HepG2 (cell line): ENCODE data around the gene CD40. TPM values are rescaled to one million over a fixed set of nuclear protein-coding genes. Genes with fewer than 3 reads are reported as not detected.

Experiments used
- HNRNPL ChIP-seq: fragments of 200-400 bp; formaldehyde crosslinking; IDR thresholded peaks from 2 replicates; pipeline ENCODE4 v1.6.1; 2017; ENCODE audit warnings: mild to moderate bottlenecking, low read depth, low read length
- MATR3 ChIP-seq: sonication (generic); formaldehyde crosslinking; IDR thresholded peaks from 2 replicates; pipeline ENCODE4 v1.4.0; 2020; ENCODE audit warnings: missing genetic modification reagents
- MXD4 ChIP-seq: IDR thresholded peaks from 2 replicates; pipeline ENCODE4 v1.6.1; 2016; ENCODE audit warnings: mild to moderate bottlenecking, missing biosample characterization, missing genetic modification reagents
- NKX3-1 ChIP-seq: sonication (generic); formaldehyde crosslinking; IDR thresholded peaks from 2 replicates; pipeline ENCODE4 v1.5.0; 2020; ENCODE audit warnings: missing genetic modification reagents
- PAX8 ChIP-seq: sonication (generic); formaldehyde crosslinking; IDR thresholded peaks from 2 replicates; pipeline ENCODE4 v1.8.0; 2022; ENCODE audit warnings: mild to moderate bottlenecking, missing genetic modification reagents, borderline replicate concordance
- REL ChIP-seq: sonication (generic); formaldehyde crosslinking; conservative IDR thresholded peaks from 2 replicates; pipeline ENCODE4 v1.8.0; 2022; ENCODE audit warnings: mild to moderate bottlenecking, missing genetic modification reagents, moderate library complexity
- SIN3B ChIP-seq: fragments of 150-350 bp; IDR thresholded peaks from 2 replicates; pipeline ENCODE4 v1.6.1; 2014; ENCODE audit warnings: low read length
- ZMYM2 ChIP-seq: sonication (generic); formaldehyde crosslinking; IDR thresholded peaks from 2 replicates; pipeline ENCODE4 v1.8.0; 2022; ENCODE audit warnings: mild to moderate bottlenecking, missing genetic modification reagents
- ZNF124 ChIP-seq: sonication (generic); formaldehyde crosslinking; IDR thresholded peaks from 2 replicates; pipeline ENCODE4 v1.4.0; 2020; ENCODE audit warnings: missing genetic modification reagents
- ZNF563 ChIP-seq: sonication (generic); formaldehyde crosslinking; IDR thresholded peaks from 2 replicates; pipeline ENCODE4 v1.8.0; 2022; ENCODE audit warnings: mild to moderate bottlenecking, moderate library complexity, missing genetic modification reagents
- ZNF660 ChIP-seq: sonication (generic); formaldehyde crosslinking; IDR thresholded peaks from 2 replicates; pipeline ENCODE4 v1.5.1; 2020; ENCODE audit warnings: mild to moderate bottlenecking, low read depth, missing genetic modification reagents, borderline replicate concordance
- ZNF841 ChIP-seq: sonication (generic); formaldehyde crosslinking; IDR thresholded peaks from 2 replicates; pipeline ENCODE4 v1.8.1; 2023; ENCODE audit warnings: missing genetic modification reagents, borderline replicate concordance
- polyA plus RNA-seq, 8 experiments: library from polyadenylated mRNA; depleted of rRNA in 3 of 8; stranded (reverse) in 7 of 8; unstranded in 1 of 8; fragments of >200 nt; fragmentation: Illumina TruSeq in 4 of 8; extraction: Trizol in 4 of 8; gene quantifications; 2 replicates each; pipeline versions ENCODE4 v1.2.1 to v1.2.3, GENCODE V29; 2011 to 2016; ENCODE audit warnings: low read depth in 4 of 8, missing spikeins in 1 of 8, mixed read lengths in 1 of 8; ENCODE audit not compliant: insufficient read depth in 1 of 8
- total RNA-seq, 5 experiments: library from RNA; depleted of rRNA; stranded (reverse); fragments of >200 nt; fragmentation: Illumina TruSeq; extraction: Trizol; gene quantifications; 2 replicates each; pipeline ENCODE4 v1.2.3, GENCODE V29; 2016; ENCODE audit warnings: low read depth in 1 of 5
- TF ChIP-seq, protein P1 (sequence below): sonication (generic); formaldehyde crosslinking; IDR thresholded peaks from 2 replicates; pipeline ENCODE4 v1.4.0; 2020; ENCODE audit warnings: missing genetic modification reagents
- TF ChIP-seq, protein P2 (sequence below): sonication (generic); formaldehyde crosslinking; IDR thresholded peaks from 2 replicates; pipeline ENCODE4 v1.4.0; 2020; ENCODE audit warnings: missing genetic modification reagents, borderline replicate concordance
- TF ChIP-seq, protein P3 (sequence below): sonication (generic); formaldehyde crosslinking; IDR thresholded peaks from 2 replicates; pipeline ENCODE4 v1.4.0; 2020; ENCODE audit warnings: mild to moderate bottlenecking, missing genetic modification reagents
- TF ChIP-seq, protein P4 (sequence below): sonication (generic); formaldehyde crosslinking; IDR thresholded peaks from 2 replicates; pipeline ENCODE4 v1.8.1; 2023; ENCODE audit warnings: missing genetic modification reagents, inconsistent platforms, borderline replicate concordance
- TF ChIP-seq, protein P5 (sequence below): sonication (generic); formaldehyde crosslinking; IDR thresholded peaks from 2 replicates; pipeline ENCODE4 v1.8.1; 2023; ENCODE audit warnings: mild to moderate bottlenecking, missing genetic modification reagents

Gene CD40
- total and polyA plus RNA-seq, 2 of the 13 experiments (the other 11 are each of a cell fraction or from before 2014, with no cell fraction given): 4.6 to 13.4 TPM

DNA sequence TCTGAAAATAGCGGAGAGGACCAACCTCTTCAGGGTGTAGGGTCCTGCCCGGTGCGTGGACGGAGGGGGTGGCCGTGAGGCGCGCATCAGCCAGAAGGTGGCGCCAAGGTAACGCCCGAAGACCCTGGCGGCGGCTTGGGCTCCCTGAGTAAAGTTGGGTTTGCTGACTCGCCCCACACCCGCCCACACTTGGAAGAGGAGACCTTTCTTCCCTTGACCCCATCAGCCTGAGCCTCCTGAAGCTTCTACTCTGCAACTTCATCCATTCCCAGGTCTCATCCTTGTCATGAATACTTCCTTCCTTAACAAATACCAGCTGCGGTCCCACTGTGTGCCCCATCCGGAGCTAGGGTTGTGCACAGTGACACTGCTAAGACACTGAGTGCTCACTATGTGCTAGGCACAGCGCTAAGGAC is 14.6 kb downstream of the CD40 start (continued):
- TF ChIP-seq, protein P1, sequence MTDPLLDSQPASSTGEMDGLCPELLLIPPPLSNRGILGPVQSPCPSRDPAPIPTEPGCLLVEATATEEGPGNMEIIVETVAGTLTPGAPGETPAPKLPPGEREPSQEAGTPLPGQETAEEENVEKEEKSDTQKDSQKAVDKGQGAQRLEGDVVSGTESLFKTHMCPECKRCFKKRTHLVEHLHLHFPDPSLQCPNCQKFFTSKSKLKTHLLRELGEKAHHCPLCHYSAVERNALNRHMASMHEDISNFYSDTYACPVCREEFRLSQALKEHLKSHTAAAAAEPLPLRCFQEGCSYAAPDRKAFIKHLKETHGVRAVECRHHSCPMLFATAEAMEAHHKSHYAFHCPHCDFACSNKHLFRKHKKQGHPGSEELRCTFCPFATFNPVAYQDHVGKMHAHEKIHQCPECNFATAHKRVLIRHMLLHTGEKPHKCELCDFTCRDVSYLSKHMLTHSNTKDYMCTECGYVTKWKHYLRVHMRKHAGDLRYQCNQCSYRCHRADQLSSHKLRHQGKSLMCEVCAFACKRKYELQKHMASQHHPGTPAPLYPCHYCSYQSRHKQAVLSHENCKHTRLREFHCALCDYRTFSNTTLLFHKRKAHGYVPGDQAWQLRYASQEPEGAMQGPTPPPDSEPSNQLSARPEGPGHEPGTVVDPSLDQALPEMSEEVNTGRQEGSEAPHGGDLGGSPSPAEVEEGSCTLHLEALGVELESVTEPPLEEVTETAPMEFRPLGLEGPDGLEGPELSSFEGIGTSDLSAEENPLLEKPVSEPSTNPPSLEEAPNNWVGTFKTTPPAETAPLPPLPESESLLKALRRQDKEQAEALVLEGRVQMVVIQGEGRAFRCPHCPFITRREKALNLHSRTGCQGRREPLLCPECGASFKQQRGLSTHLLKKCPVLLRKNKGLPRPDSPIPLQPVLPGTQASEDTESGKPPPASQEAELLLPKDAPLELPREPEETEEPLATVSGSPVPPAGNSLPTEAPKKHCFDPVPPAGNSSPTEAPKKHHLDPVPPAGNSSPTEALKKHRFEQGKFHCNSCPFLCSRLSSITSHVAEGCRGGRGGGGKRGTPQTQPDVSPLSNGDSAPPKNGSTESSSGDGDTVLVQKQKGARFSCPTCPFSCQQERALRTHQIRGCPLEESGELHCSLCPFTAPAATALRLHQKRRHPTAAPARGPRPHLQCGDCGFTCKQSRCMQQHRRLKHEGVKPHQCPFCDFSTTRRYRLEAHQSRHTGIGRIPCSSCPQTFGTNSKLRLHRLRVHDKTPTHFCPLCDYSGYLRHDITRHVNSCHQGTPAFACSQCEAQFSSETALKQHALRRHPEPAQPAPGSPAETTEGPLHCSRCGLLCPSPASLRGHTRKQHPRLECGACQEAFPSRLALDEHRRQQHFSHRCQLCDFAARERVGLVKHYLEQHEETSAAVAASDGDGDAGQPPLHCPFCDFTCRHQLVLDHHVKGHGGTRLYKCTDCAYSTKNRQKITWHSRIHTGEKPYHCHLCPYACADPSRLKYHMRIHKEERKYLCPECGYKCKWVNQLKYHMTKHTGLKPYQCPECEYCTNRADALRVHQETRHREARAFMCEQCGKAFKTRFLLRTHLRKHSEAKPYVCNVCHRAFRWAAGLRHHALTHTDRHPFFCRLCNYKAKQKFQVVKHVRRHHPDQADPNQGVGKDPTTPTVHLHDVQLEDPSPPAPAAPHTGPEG (CRISPR knock-in tag): no peak
- TF ChIP-seq NKX3-1 (CRISPR knock-in tag) (no peak), REL (no peak), ZNF841 (CRISPR knock-in tag) (no peak), SIN3B (no peak), ZNF563 (CRISPR knock-in tag) (no peak), MXD4 (CRISPR knock-in tag) (no peak), HNRNPL (no peak), MATR3 (CRISPR knock-in tag) (no peak), ZNF660 (CRISPR knock-in tag) (no peak), ZMYM2 (CRISPR knock-in tag) (no peak), PAX8 (no peak), ZNF124 (no peak)
- TF ChIP-seq, protein P2, sequence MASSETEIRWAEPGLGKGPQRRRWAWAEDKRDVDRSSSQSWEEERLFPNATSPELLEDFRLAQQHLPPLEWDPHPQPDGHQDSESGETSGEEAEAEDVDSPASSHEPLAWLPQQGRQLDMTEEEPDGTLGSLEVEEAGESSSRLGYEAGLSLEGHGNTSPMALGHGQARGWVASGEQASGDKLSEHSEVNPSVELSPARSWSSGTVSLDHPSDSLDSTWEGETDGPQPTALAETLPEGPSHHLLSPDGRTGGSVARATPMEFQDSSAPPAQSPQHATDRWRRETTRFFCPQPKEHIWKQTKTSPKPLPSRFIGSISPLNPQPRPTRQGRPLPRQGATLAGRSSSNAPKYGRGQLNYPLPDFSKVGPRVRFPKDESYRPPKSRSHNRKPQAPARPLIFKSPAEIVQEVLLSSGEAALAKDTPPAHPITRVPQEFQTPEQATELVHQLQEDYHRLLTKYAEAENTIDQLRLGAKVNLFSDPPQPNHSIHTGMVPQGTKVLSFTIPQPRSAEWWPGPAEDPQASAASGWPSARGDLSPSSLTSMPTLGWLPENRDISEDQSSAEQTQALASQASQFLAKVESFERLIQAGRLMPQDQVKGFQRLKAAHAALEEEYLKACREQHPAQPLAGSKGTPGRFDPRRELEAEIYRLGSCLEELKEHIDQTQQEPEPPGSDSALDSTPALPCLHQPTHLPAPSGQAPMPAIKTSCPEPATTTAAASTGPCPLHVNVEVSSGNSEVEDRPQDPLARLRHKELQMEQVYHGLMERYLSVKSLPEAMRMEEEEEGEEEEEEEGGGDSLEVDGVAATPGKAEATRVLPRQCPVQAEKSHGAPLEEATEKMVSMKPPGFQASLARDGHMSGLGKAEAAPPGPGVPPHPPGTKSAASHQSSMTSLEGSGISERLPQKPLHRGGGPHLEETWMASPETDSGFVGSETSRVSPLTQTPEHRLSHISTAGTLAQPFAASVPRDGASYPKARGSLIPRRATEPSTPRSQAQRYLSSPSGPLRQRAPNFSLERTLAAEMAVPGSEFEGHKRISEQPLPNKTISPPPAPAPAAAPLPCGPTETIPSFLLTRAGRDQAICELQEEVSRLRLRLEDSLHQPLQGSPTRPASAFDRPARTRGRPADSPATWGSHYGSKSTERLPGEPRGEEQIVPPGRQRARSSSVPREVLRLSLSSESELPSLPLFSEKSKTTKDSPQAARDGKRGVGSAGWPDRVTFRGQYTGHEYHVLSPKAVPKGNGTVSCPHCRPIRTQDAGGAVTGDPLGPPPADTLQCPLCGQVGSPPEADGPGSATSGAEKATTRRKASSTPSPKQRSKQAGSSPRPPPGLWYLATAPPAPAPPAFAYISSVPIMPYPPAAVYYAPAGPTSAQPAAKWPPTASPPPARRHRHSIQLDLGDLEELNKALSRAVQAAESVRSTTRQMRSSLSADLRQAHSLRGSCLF (CRISPR knock-in tag): no peak
- TF ChIP-seq, protein P3, sequence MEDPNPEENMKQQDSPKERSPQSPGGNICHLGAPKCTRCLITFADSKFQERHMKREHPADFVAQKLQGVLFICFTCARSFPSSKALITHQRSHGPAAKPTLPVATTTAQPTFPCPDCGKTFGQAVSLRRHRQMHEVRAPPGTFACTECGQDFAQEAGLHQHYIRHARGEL (CRISPR knock-in tag): no peak
- TF ChIP-seq, protein P4, sequence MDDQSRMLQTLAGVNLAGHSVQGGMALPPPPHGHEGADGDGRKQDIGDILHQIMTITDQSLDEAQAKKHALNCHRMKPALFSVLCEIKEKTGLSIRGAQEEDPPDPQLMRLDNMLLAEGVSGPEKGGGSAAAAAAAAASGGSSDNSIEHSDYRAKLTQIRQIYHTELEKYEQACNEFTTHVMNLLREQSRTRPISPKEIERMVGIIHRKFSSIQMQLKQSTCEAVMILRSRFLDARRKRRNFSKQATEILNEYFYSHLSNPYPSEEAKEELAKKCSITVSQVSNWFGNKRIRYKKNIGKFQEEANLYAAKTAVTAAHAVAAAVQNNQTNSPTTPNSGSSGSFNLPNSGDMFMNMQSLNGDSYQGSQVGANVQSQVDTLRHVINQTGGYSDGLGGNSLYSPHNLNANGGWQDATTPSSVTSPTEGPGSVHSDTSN (CRISPR knock-in tag): no peak
- TF ChIP-seq, protein P5, sequence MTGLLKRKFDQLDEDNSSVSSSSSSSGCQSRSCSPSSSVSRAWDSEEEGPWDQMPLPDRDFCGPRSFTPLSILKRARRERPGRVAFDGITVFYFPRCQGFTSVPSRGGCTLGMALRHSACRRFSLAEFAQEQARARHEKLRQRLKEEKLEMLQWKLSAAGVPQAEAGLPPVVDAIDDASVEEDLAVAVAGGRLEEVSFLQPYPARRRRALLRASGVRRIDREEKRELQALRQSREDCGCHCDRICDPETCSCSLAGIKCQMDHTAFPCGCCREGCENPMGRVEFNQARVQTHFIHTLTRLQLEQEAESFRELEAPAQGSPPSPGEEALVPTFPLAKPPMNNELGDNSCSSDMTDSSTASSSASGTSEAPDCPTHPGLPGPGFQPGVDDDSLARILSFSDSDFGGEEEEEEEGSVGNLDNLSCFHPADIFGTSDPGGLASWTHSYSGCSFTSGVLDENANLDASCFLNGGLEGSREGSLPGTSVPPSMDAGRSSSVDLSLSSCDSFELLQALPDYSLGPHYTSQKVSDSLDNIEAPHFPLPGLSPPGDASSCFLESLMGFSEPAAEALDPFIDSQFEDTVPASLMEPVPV: no peak
